ENCODE data around the gene SETD7.

- TF ChIP-seq CTCF (conservative IDR thresholded peaks at IDR 0.05; ENCODE audit: low read depth, low read length): no peak
- no peak for TF ChIP-seq EZH2 (IDR thresholded peaks at IDR 0.05; ENCODE audit: borderline replicate concordance, low read depth, low read length, poor library complexity, severe bottlenecking)
Observed at GRCh38 chr4:139481465-139481864, 74.6 kb downstream of the SETD7 start.

Measured in A673 (cell line).